Activated CD4-positive, alpha-beta T cell treated with anti-CD3 and anti-CD28 coated beads, Interleukin-2, amount 10 ng/mL, durations not matched to agents 7 days and 5 days (primary cell): ENCODE measurements around the gene PPP1R18. TPM values are rescaled to one million over a fixed set of nuclear protein-coding genes. Genes with fewer than 3 reads are reported as not detected.
"Not testable (repeated sequence)": the region's sequence is repeated elsewhere in the genome, so short reads cannot be mapped to it uniquely, and the experiment has no call there.

Source experiments
- CTCF ChIA-PET: fragments of 350-600 bp; sonication (Branson Sonifier 250); formaldehyde crosslinking; loops from one replicate; lab custom pipeline; 2021; ENCODE audit warnings: antibody characterized with exemption; lab: Charles Lee
- POLR2A ChIA-PET: fragments of 350-600 bp; sonication (Branson Sonifier 250); formaldehyde crosslinking; loops from one replicate; lab custom pipeline; 2021; ENCODE audit warnings: antibody characterized with exemption; lab: Charles Lee
- DNase-seq: peaks from one replicate; pipeline ENCODE4 v3.0.0-alpha.2; 2020
- H3K27ac Mint-ChIP-seq: one replicate; pipeline ENCODE4 v1.8.0; 2021; ENCODE audit warnings: mild to moderate bottlenecking, moderate library complexity, mixed read lengths
- H3K27me3 Mint-ChIP-seq: one replicate; pipeline ENCODE4 v1.8.0; 2021; ENCODE audit warnings: mixed read lengths
- H3K36me3 Mint-ChIP-seq: one replicate; pipeline ENCODE4 v1.8.0; 2021; ENCODE audit warnings: low read depth, mixed read lengths
- H3K4me1 Mint-ChIP-seq: one replicate; pipeline ENCODE4 v1.8.0; 2021; ENCODE audit warnings: mixed read lengths
- H3K4me3 Mint-ChIP-seq: one replicate; pipeline ENCODE4 v1.8.0; 2021; ENCODE audit warnings: mild to moderate bottlenecking, moderate library complexity, mixed read lengths
- H3K9me3 Mint-ChIP-seq: one replicate; pipeline ENCODE4 v1.8.0; 2021; ENCODE audit warnings: mixed read lengths
- total RNA-seq, 2 experiments: library from RNA; stranded (reverse); gene quantifications; one replicate each; pipeline ENCODE4 v1.2.3, GENCODE V29; 2021

Gene PPP1R18
- total RNA-seq, 2 experiments from 2014 or later = 243 to 272 TPM

- H3K9me3 Mint-ChIP-seq, DNase-seq, H3K27me3 Mint-ChIP-seq, POLR2A ChIA-PET: not testable (repeated sequence)
- Mint-ChIP-seq H3K4me3 (peak overlapping the region; percentile 97), H3K36me3 (peaks cover 75% of the 10 kb centered on the region), H3K27ac (peak overlapping the region; percentile 76), H3K4me1 (peaks cover 52% of the 10 kb centered on the region)
- CTCF ChIA-PET = interaction anchor here (1.8 to 21.4 kb wide), 6 partner anchors 12 to 182 kb away, joined by 5 to 476 read pairs (median 17); partner anchors contain the start of gene DHX16
These were observed 37.6 kb upstream of the PPP1R18 start for GRCh38 chr6:30723843-30724741.

- Mint-ChIP-seq H3K36me3 (peaks cover 70% of the 10 kb centered on the region), H3K4me1 (peaks cover 59% of the 10 kb centered on the region), H3K4me3 (peak overlapping the region; percentile 97)
- ChIA-PET POLR2A (interaction anchor here (0.6 kb wide), 1 partner anchor 103 kb away, joined by 3 read pairs; no protein-coding TSS in a partner anchor), CTCF (interaction anchor here (0.7 to 21.4 kb wide), 18 partner anchors 8 to 232 kb away, joined by 3 to 476 read pairs (median 7); partner anchors contain the start of genes DHX16 and NRM)
- not testable (repeated sequence) for H3K27me3 Mint-ChIP-seq, DNase-seq, H3K9me3 Mint-ChIP-seq, H3K27ac Mint-ChIP-seq
These were observed 36.9 kb upstream of the PPP1R18 start for GRCh38 chr6:30723159-30723842.

DNA sequence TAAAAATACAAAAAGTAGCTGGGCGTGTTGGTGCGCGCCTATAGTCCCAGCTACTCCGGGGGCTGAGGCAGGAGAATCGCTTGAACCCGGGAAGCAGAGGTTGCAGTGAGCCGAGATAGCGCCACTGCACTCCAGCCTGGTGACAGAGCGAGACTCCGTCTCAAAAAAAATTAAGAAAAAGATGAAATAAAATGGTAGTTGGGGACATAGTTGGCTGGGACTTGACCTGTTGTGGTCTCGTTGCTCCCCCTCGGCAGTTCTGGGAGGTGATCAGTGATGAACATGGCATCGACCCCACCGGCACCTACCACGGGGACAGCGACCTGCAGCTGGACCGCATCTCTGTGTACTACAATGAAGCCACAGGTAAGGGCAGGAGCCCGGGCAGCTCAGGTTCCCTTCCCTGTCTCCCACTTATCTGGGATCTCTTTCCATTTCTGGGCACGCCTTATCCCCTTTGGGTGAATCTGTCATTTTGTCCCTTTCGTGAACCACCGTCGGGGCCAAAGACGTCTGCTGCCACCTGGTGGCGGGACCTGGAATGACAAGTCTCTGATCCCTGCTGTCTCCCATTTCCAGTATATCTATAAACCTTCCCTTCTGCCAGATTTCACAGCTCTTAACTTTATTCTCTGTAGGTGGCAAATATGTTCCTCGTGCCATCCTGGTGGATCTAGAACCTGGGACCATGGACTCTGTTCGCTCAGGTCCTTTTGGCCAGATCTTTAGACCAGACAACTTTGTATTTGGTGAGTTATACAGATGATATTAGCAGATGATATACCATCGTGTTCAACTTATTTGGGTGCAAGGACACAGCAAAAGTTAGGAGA lies 36.1 kb upstream of the PPP1R18 start:
- POLR2A ChIA-PET = interaction anchor here (0.6 to 2.3 kb wide), 2 partner anchors 43 to 108 kb away, joined by 3 to 16 read pairs; no protein-coding TSS in a partner anchor

GRCh38 chr6:30722025-30722279 lies 35.5 kb upstream of the PPP1R18 start:
- not testable (repeated sequence) for H3K27me3 Mint-ChIP-seq
- H3K27ac Mint-ChIP-seq = peak overlapping the region; percentile 97
- POLR2A ChIA-PET = interaction anchor here (0.6 to 2.3 kb wide), 5 partner anchors 40 to 121 kb away, joined by 3 to 16 read pairs (median 3); no protein-coding TSS in a partner anchor

More for the DNA sequence above, 36.1 kb upstream of the PPP1R18 start:
- Mint-ChIP-seq H3K27me3 (no peaks in the 10 kb centered on the region), H3K36me3 (peaks cover 65% of the 10 kb centered on the region), H3K4me1 (peaks cover 56% of the 10 kb centered on the region), H3K9me3 (no peaks in the 10 kb centered on the region), H3K4me3 (peak overlapping the region; percentile 97), H3K27ac (peak overlapping the region; percentile 97)
- DNase-seq = peak; percentile 83
- CTCF ChIA-PET = interaction anchor here (0.7 to 21.4 kb wide), 32 partner anchors 9 to 258 kb away, joined by 3 to 476 read pairs (median 4); partner anchors contain the start of genes DHX16 and NRM

GRCh38 chr6:30721198-30722024 lies 35.0 kb upstream of the PPP1R18 start:
- peaks cover 59% of the 10 kb centered on the region for H3K4me1 Mint-ChIP-seq
- H3K27me3 Mint-ChIP-seq = no peaks in the 10 kb centered on the region

More at GRCh38 chr6:30722025-30722279, 35.5 kb upstream of the PPP1R18 start:
- H3K4me1 Mint-ChIP-seq = peaks cover 57% of the 10 kb centered on the region
- CTCF ChIA-PET = interaction anchor here (0.7 to 21.4 kb wide), 36 partner anchors 9 to 372 kb away, joined by 3 to 476 read pairs (median 4); partner anchors contain the start of genes ABCF1, DHX16 and NRM
- H3K36me3 Mint-ChIP-seq = peaks cover 67% of the 10 kb centered on the region
- H3K9me3 Mint-ChIP-seq, DNase-seq: not testable (repeated sequence)
- H3K4me3 Mint-ChIP-seq = peak overlapping the region; percentile 97

DNA sequence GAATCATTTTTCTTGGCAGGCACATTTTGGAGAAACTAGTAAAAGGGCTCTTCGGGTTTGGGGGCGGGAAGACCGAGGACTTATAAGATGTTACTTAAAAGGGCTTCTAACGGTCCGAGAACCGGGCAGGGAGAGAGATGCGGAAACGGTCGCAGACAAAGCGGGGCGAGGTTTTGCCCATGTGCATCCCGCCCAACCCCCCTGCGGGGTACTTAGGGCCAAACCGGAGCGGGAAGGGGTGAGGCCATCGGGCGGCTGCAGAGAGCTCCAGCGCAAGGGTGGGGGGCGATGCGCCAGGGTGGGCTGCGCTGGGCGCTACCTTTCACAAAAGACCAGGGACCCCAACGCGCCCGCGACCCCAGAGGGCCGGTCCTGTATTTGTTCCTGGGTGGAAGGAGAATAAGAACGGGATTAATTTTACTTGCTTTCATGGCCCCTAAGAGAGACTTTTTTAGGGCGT lies 34.3 kb upstream of the PPP1R18 start:
- CTCF ChIA-PET = interaction anchor here (0.6 to 21.4 kb wide), 14 partner anchors 9 to 373 kb away, joined by 3 to 476 read pairs (median 5); partner anchors contain the start of genes ABCF1 and DHX16
- Mint-ChIP-seq H3K9me3 (peaks cover 3% of the 10 kb centered on the region), H3K4me1 (peaks cover 61% of the 10 kb centered on the region), H3K27ac (peak overlapping the region; percentile 97), H3K27me3 (no peaks in the 10 kb centered on the region), H3K36me3 (peaks cover 67% of the 10 kb centered on the region), H3K4me3 (peak overlapping the region; percentile 97)
- POLR2A ChIA-PET = interaction anchor here (0.9 to 2.3 kb wide), 4 partner anchors 39 to 105 kb away, joined by 3 to 16 read pairs (median 4); no protein-coding TSS in a partner anchor
- peak; percentile 68 for DNase-seq

More at GRCh38 chr6:30721198-30722024, 35.0 kb upstream of the PPP1R18 start:
- peak; percentile 93 for DNase-seq
- H3K36me3 Mint-ChIP-seq = peaks cover 67% of the 10 kb centered on the region
- ChIA-PET CTCF (interaction anchor here (0.7 to 21.4 kb wide), 32 partner anchors 10 to 373 kb away, joined by 3 to 476 read pairs (median 4); partner anchors contain the start of genes ABCF1, DHX16 and NRM), POLR2A (interaction anchor here (0.6 to 2.3 kb wide), 5 partner anchors 39 to 120 kb away, joined by 3 to 16 read pairs (median 3); no protein-coding TSS in a partner anchor)
- H3K4me3 Mint-ChIP-seq = peak overlapping the region; percentile 97
- peak overlapping the region; percentile 97 for H3K27ac Mint-ChIP-seq
- peaks cover 2% of the 10 kb centered on the region for H3K9me3 Mint-ChIP-seq

DNA sequence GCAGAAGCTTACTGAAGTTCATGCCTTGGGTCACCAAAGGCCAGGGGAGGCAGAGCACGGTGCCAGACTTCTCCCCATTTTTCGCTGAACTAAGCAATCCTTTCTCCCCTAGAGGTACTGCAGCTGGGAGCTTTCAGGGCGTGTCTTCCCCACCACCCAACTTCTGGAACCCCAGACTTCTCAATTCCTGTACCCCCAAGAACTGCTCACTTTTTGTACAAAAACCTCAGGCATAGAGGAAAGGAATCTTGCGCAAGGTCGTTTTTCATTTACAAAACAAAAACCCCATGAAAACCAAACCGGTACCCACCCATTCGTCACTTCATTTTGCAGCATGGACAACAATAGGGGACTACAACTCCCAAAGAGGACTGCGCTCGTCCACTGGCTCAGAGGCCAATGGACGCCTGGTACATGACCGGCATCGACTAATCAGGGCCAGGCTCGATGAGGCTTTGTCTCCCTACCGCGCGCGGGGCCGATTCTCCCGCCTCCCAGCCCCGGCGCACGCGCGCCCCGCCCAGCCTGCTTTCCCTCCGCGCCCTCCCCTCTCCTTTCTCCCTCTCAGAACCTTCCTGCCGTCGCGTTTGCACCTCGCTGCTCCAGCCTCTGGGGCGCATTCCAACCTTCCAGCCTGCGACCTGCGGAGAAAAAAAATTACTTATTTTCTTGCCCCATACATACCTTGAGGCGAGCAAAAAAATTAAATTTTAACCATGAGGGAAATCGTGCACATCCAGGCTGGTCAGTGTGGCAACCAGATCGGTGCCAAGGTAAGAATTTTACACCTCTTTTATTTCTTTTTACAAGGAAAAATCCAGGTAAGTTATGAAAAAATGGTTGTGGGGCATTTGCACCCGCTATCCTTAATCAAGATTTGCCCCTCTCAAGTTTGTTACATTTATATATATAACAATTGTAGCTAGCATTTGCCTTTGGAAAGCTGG lies 33.6 kb upstream of the PPP1R18 start, which contains the start of gene TUBB:
Gene TUBB (plus strand): TSS at position 562 of the 947 bp plus-strand sequence. CDS start 155 bp downstream, at position 717.
- H3K9me3 Mint-ChIP-seq = peaks cover 3% of the 10 kb centered on the region
- DNase-seq = peak; percentile 97
- H3K27me3 Mint-ChIP-seq = no peaks in the 10 kb centered on the region
- H3K4me1 Mint-ChIP-seq = peaks cover 59% of the 10 kb centered on the region
- ChIA-PET POLR2A (interaction anchor here (0.7 to 2.3 kb wide), 2 partner anchors 31 to 41 kb away, joined by 3 to 16 read pairs; no protein-coding TSS in a partner anchor), CTCF (interaction anchor here (0.6 to 21.4 kb wide), 9 partner anchors 8 to 374 kb away, joined by 3 to 476 read pairs (median 5); partner anchors contain the start of gene DHX16)
- peak within 1 kb of the TSS; percentile 97 for H3K4me3 Mint-ChIP-seq
- peaks cover 66% of the 10 kb centered on the region for H3K36me3 Mint-ChIP-seq
- peak within 1 kb of the TSS; percentile 97 for H3K27ac Mint-ChIP-seq

DNA sequence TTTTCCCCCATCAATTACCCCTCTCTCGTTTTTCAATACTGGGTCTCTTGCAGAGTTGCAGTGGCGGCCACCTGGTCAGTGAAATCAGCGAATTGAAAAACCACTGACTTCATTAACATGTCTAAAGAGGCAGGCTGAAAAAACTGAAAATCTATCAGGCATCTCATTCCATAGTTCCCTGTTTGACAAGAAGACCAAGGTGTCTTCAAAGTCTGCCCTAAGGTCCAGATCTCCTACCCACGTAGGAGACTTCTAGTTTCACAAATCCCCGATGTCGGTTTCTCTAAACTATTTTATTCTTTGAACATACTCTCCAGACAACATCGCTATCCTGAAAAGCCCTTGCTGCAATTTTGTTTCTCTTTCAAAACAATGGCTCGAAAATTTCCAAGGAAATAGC lies 32.9 kb upstream of the PPP1R18 start:
- H3K9me3 Mint-ChIP-seq = peaks cover 3% of the 10 kb centered on the region

GRCh38 chr6:30717845-30718720 lies 31.6 kb upstream of the PPP1R18 start:
- Mint-ChIP-seq H3K4me3 (peak overlapping the region; percentile 97), H3K4me1 (peaks cover 55% of the 10 kb centered on the region), H3K27ac (peak overlapping the region; percentile 98), H3K36me3 (peaks cover 67% of the 10 kb centered on the region)
- ChIA-PET POLR2A (interaction anchor here (0.6 to 1.2 kb wide), 3 partner anchors 14 to 39 kb away, joined by 3 to 8 read pairs (median 3); no protein-coding TSS in a partner anchor), CTCF (interaction anchor here (0.7 to 21.4 kb wide), 10 partner anchors 10 to 105 kb away, joined by 3 to 476 read pairs (median 6); partner anchors contain the start of gene DHX16)
- not testable (repeated sequence) for DNase-seq, H3K9me3 Mint-ChIP-seq, H3K27me3 Mint-ChIP-seq

More for the DNA sequence above, 32.9 kb upstream of the PPP1R18 start:
- ChIA-PET CTCF (interaction anchor here (0.6 to 21.4 kb wide), 7 partner anchors 12 to 89 kb away, joined by 3 to 476 read pairs (median 4); no protein-coding TSS in a partner anchor), POLR2A (interaction anchor here (0.7 kb wide), 1 partner anchor 30 kb away, joined by 3 read pairs; no protein-coding TSS in a partner anchor)
- H3K27me3 Mint-ChIP-seq = no peaks in the 10 kb centered on the region
- H3K4me3 Mint-ChIP-seq = peak overlapping the region; percentile 97
- DNase-seq = no peak
- peaks cover 67% of the 10 kb centered on the region for H3K36me3 Mint-ChIP-seq
- peaks cover 58% of the 10 kb centered on the region for H3K4me1 Mint-ChIP-seq
- peak overlapping the region; percentile 97 for H3K27ac Mint-ChIP-seq
